GM19455 (cell line): ENCODE data around the gene ZNF426.
"Not testable (repeated sequence)": the region's sequence is repeated elsewhere in the genome, so short reads cannot be mapped to it uniquely, and the experiment has no call there.

Experiments used
- ATAC-seq: cut with Tn5 transposase; IDR thresholded peaks from one replicate; pipeline ENCODE4 v1.9.1; 2021; ENCODE audit not compliant: unreplicated experiment

The ZNF426 gene

DNA sequence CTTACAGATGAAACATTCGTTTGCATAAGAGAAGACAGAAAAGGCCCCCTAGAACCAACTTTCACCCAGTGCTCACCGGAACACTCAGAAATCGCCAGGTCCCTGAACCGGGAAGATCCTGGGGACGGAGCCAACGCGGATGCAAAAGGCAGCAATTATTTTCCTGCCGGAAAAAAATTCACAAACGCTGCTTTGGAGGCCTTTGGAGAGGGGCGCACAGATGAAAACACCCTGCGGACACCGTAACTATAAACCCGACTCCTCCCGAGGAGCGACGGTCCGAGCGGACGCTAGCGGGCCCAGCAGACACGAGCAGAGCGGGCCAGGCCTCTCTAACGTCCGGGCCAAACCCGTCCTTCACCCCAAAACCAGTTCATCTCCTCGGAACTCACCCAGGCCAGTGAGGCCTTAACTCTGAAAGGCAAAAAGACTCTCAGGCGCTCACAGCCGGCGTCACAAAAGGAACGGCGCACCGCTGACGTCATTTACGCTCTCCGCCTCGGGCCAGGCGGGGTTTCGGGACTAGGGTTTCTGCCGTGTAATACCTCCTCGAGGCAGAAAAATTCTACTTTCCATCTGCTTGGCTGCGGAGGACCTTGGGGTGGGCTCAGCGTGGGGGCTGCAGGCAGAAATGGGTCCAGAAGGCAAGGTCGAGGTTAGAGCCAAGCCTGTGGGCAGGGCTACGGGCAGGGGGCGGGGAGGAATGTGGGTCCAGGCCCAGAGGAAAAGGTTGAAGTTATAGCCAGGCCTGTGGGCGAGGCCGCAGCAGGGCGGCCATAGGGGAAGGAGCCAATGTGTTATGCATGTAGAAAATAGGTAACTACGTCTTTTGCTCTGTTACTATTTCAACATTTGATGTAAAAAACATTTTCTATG is at the start of gene ZNF426:
Gene ZNF426 (minus strand): TSS at position 463 of the 876 bp plus-strand sequence. CDS start 2,413 bp downstream, outside the sequence.
- peak; percentile 72 for ATAC-seq

DNA sequence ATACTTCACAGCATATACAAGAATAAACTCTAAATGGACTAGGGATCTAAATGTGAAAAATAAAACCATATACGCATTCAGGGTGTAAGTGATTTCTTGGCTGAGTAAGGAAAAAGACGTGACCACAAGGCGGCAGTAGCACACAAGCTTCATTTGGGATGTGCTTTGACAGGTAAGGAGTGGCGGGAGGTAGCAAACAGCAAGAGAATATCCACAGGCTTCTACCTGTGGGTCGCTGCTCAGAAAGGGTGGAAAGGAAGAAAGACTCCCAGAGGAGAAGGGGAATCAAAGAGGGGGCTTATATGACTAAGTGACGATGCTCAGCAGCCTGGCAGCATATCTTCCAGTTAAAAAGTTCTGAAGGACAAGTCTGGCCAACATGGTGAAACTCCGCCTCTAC is 48.3 kb upstream of the ZNF426 start:
- ATAC-seq, result no peak

DNA sequence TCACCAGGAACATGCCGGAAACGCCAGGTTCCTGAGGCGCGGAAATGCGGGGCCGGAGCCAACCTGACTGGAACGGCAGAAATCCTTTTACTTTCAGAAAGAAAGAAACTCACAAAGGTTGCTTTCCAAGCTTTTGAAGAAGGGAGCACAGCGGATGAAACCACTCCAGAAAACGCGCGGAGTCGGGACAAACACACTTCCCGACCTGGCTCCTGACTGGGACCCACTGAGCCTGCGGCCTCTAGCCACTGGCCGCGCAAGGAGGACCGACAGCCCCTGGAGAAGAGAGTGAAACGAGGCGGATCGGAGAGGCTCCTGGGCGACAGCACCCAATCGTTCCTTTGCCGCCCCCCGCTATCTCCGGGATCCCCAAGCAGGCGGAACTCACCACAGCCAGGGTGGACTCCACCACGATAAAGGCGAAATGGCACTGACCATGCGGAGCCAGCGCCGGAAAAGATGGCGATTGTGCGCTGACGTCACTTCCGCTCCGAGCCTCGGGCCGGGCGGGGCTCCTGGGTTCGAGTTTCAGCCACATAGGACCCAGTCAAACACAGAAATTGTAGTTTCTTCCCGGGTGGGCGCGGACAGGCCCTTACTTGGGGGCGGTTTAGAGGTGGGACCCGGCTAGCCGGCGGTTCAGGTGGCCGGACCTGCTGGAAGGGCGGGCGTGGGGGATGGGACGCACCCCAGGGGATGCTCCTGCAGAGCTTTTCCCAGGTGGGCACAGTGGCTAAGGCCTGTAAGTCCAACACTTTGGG is 45.8 kb upstream of the ZNF426 start, which contains the start of gene ZNF121:
Gene ZNF121 (minus strand): TSS at position 432 of the 761 bp plus-strand sequence. CDS start 16,407 bp downstream, outside the sequence.
- ATAC-seq, result peak; percentile 72

DNA sequence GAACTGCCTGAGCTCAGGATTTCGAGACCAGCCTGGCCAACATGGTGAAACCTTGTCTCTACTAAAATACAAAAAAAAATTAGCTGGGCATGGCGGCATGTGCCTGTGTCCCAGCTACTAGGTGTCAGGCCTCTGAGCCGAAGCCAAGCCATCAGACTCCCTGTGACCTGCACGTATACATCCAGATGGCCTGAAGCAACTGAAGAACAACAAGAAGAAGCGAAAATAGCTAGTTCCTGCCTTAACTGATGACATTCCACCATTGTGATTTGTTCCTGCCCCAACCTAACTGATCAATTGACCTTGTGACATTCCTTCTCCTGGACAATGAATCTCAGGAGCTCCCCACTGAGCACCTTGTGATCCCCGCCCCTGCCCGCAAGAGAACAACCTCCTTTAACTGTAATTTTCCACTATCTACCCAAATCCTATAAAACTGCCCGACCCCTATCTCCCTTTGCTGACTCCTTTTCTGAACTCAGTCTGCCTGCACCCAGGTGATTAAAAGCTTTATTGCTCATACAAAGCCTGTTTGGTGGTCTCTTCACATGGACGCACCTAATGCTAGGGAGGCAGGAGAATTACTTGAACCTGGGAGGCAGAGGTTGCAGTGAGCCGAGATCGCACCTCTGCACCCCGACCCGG is 43.8 kb upstream of the ZNF426 start:
- ATAC-seq, result not testable (repeated sequence)

DNA sequence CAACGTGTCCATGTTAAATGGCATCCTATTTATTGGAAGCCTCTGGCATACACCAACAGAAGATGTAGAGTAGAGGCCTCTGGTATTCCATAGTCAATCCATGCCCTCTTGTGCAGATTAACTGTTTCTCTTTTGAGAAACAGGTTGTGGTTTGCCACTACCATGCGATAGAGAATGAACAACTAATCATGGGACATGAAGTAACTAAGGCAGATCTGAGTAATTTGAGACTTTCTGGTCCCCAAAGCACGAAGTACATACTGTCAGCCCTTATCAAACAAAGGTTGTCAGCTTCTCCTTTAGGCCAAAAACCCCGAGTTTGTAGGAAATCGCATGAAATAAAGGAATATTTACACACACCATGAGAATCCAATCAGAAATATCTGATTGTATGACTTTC is 42.3 kb upstream of the ZNF426 start:
- no peak for ATAC-seq

DNA sequence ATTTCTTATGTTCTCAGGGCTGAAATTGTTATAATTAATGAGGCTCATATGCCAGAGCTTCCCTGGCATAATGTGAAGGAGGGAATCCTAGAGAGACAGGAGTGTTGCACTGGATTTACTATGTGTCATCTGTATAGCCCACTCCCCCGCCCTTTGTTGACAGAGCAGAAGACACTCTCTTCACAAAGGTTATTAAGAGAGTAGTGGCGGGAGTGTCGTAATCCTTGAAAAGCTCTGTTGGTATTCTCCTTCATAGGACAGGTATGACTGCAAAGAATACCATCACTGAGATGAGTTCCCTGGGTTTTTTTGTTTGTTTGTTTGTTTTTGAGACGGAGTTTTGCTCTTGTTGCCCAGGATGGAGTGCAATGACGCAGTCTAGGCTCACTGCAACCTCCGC is 31.8 kb upstream of the ZNF426 start:
- no peak for ATAC-seq

DNA sequence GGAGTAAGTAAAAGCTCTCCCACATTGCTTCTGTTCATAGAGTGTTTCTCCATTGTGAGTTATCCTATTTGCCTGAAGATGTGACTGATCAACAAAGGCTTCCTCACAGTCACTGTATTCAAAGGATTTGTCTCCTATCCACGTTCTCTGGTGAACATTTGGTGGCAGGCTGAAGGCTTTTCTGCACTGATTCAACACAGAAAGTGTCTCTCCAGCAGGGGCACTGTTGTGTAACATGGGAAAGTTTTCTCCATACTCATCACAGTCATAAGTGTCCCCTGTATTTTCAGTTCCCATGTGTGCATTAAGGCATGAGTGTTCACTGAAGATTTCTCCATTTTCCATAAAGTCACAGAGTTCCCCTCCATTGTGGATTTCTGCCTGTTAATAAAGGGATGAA is 28.3 kb upstream of the ZNF426 start:
- no peak for ATAC-seq

DNA sequence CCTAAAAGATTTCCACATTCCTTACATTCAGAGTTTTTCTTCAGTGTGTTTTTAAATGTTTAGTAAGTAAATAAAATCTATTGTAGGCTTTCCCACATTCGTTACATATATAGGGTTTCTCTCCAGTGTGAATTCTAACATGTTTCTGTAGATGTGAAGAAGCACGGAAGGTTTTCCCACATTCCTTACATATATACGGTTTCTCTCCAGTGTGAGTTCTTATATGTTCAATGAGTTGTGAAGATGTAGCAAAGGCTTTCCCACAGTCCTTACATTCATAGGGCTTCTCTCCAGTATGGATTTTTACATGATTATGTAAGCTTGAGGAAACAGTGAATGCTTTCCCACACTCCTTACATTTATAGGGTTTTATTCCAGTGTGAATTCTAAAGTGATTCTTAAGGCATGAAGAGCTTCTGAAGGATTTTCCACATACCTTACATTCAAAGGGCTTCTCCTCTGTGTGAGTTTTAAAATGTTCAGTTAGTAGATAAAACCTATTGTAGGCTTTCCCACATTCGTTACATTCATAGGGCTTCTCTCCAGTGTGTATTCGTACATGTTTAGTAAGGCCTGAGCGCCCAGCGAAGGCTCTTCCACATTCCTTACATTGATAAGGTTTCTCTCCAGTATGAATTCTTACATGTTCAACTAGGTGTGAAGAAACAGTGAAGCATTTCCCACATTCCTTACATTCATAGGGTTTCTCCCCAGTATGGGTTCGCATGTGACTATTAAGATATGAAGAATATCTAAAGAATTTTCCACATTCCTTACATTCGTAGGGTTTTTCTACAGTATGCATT is 27.7 kb upstream of the ZNF426 start:
- no peak for ATAC-seq

DNA sequence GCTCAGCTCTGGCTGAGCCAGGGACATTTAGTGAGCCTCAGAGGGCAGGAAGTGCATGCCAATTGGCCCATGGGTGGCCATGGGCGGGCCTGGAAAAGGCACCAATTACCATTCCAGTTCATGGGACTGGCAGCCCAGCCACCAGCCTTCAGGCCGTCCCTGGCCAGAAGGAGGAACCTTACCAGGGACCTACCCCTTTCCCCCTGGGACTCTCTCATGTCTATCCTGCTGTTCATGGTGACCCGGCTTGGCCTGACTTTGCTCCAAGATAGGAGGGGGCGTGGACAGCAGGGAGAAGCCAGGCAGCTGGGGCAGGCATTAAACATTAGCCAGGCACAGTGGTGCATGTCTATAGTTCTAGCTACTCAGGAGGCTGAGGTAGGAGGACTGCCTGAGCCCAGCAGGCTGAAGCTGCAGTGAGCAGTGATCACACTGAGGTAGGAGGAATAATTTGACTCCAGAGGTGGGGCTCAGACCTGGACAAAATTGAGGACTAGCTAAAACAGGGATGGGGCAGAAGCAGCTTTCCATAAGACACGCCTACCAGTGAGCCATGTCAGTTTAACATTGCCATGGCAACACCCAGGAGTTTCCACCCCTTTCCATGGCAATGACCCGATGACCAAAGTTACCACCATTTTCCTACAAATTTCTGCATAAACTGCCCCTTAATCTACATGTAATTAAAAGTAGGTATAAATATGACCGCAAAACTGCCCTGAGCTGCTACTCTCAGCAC is 14.3 kb upstream of the ZNF426 start:
- no peak for ATAC-seq

DNA sequence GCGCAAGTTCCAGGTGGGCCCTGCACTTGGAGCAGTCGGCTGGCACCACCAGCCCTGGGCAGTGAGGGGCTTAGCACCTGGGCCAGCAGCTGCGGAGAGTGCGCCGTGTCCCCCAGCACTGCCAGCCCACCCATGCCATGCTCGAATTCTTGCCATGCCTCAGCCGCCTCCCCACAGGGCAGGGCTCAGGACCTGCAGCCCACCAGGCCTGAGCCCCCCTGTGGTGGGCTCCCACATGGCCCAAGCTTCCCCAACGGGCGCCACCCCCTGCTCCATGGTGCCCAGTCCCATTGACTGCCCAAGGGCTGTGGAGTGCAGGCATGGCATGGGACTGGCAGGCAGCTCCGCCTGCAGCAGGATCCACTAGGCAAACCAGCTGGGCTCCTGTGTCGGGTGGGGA is 9.4 kb upstream of the ZNF426 start:
- ATAC-seq, result no peak

DNA sequence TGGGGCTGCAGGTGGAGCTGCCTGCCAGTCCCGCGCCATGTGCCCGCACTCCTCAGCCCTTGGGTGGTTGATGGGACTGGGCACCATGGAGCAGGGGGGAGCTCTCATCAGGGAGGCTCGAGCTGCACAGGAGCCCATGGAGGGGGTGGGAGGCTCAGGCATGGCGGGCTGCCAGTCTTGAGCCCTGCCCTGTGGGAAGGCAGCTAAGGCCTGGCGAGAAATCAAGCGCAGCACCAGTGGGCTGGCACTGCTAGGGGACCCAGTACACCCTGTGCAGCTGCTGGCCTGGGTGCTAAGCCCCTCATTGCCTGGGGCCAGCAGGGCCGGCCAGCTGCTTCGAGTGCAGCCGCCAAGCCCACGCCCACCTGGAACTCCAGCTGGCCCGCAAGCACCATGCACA is 2.8 kb upstream of the ZNF426 start:
- ATAC-seq, result not testable (repeated sequence)

DNA sequence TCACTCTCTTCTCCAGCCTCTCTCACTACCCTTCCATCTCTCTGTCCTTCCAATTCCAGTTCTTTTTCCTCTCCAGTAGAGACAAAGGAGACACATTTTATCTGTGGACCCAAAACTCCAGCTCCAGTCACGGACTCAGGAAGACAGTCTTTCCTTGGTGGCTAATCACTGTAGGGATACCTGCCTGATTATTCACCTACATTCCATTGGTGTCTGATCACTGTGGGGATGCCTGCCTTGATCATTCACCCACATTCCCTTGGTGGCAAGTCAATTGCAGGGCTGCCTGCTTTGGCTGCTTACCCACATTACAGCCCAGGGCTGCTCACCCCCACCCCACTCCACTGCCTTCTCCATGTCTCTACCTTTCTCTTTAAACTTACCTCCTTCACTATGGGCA is 1.5 kb upstream of the ZNF426 start:
- ATAC-seq, result not testable (repeated sequence)

DNA sequence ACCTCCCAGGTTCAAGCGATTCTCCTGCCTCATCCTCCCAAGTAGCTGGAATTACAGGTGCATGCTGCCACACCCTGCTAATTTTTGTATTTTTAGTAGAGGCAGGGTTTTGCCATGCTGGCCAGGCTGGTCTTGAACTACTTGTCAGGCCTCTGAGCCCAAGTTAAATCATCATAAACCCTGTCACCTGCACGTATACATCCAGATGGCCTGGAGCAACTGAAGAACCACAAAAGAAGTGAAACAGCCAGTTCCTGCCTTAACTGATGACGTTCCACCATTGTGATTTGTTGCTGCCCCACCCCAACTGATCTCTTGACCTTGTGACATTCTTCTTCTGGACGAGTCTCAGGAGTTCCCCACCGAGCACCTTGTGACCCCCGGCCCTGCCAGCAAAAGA is 756 bp upstream of the ZNF426 start:
- not testable (repeated sequence) for ATAC-seq

DNA sequence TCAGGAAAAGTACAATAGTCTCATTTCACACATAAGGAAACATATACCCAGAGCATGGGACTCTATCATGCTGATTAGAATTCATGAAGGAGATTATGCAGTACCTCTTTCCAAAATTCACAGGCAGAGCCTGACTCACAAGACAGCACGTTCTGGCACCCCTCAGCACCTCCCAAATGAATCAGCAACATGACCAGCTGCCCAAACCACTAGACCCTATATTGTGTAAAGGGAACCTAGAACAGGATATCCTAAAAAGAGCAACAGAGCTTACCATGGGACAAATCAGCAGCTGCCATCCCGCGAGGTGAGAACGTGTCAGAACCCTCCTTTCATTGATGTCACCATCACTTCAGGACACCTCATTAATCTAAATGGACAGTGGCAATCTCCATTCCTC is 2.5 kb downstream of the ZNF426 start:
- no peak for ATAC-seq

DNA sequence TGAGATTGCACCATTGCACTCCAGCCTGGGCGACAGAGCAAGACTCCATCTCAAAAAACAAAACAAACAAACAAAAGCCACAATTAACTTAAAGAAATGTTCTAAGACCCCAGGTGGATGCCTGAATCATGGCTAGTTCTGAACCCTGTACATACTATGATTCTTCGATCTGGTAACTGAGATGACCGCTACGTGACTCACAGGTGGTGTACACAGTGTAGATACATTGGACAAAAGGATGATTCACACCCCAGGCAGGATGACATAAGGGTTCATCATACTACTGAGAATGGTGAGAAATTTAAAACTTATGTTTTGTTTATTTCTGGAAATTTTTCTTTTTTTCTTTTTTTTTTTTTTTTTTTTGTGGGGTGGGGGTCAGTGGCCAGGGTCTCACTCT is 6.5 kb downstream of the ZNF426 start:
- no peak for ATAC-seq

DNA sequence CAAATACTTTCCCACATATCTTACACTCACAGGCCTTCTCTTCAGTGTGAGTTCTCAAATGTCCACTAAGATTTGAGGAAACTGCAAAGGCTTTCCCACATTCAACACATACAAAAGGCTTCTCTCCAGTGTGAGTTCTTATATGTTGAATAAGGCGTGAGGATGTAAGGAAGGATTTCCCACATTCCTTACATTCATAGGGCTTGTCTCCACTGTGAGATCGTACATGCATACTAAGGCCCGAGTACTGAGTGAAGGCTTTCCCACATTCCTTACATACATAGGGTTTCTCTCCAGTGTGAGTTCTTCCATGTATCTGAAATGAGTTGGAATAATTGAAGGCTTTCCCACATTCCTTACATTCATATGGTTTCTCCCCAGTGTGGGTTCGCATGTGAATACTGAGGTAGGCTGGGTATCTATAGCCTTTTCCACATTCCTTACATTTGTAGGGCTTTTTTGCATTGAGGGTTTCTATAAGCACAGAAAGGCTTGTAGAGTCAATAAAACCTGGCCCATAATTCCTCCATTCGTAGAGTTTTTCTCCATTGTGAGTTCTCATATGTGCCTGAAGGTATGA is 9.6 kb downstream of the ZNF426 start:
- no peak for ATAC-seq

DNA sequence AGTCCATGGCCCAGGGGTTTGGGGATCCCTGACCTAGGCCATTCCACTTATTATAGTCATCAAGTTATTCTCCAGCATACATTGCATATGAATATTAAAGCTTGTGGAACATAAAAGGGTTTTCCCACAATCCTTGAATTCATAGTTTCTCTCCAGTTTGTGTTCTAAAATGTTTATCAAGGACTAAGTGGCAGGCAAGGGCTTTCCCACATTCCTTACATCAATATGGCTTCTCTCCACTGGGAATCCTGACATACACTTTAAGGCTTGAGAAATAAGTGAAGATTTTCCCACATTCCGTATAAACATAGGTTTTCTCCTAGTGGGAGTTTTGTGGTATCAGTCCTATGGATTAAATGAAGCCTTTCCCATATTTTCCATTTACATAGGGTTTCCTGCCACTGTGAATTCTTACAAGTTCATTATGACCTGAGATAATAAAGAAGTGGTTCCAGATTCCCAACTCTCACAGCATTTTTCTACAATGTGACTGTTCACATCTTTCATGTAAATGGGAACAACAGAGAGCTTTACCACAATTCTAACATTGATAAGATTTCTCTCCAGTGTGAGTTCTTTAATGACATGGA is 14.5 kb downstream of the ZNF426 start:
- no peak for ATAC-seq

DNA sequence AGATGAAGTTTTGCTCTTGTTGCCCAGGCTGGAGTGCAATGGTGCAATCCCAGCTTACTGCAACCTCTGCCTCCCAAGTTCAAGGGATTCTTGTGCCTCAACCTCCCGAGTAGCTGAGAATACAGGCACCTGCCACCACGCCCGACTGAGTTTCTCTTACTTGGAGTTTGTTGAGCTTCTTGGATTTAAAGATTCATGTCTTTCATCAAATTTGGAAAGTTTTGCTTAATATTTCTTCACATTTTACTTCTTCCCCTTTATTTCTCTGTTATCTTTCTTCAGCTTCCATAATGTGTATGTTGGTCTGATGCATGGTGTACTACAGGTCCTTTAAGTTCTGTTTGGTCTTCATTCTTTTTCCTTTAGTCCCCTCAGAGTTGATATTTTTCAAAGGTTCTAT is 31.2 kb downstream of the ZNF426 start:
- no peak for ATAC-seq

DNA sequence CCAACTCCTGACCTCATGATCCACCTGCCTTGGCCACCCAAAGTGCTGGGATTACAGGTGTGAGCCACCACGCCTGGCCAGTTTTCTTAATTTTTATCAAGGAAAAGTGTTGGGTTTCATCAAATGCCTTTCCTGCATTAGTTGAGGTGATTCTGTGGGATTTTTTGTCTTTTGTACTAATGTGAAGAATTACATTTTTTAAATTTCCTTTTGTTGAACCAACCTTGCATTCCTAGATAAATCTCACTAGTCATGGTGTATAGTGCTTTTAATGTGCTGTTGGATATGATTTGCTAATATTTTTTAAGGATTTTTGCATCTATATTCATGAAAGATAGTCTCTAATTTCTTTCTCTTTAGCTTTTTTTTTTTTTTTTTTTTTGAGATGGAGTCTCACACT is 37.6 kb downstream of the ZNF426 start:
- no peak for ATAC-seq
